Osteocyte (in vitro differentiated cells): Measurements from ENCODE around the gene STRAP. TPM values are rescaled to one million over a fixed set of nuclear protein-coding genes. Genes with fewer than 3 reads are reported as not detected.

ENCODE experiments used
- DNase-seq: peaks from one replicate; pipeline ENCODE4 v3.0.0; 2021; ENCODE audit warnings: mixed read lengths; ENCODE audit not compliant: unreplicated experiment; ENCODE audit errors: extremely low spot score
- H3K27ac Mint-ChIP-seq: one replicate; pipeline ENCODE4 v1.8.0; 2021; ENCODE audit warnings: mild to moderate bottlenecking, mixed read lengths; ENCODE audit not compliant: unreplicated experiment
- H3K27me3 Mint-ChIP-seq: one replicate; pipeline ENCODE4 v1.8.0; 2021; ENCODE audit warnings: mixed read lengths; ENCODE audit not compliant: unreplicated experiment
- H3K36me3 Mint-ChIP-seq: one replicate; pipeline ENCODE4 v1.8.0; 2021; ENCODE audit warnings: mixed read lengths; ENCODE audit not compliant: unreplicated experiment
- H3K4me1 Mint-ChIP-seq: one replicate; pipeline ENCODE4 v1.8.0; 2021; ENCODE audit warnings: mixed read lengths; ENCODE audit not compliant: unreplicated experiment
- H3K4me3 Mint-ChIP-seq: one replicate; pipeline ENCODE4 v1.8.0; 2021; ENCODE audit warnings: mild to moderate bottlenecking, moderate library complexity, mixed read lengths; ENCODE audit not compliant: unreplicated experiment
- H3K9me3 Mint-ChIP-seq: one replicate; pipeline ENCODE4 v1.8.0; 2021; ENCODE audit warnings: mixed read lengths; ENCODE audit not compliant: unreplicated experiment
- CTCF ChIP-seq: fragments of 200-600 bp; sonication (generic); IDR thresholded peaks from 2 replicates; pipeline ENCODE4 v1.5.0; 2021; ENCODE audit warnings: antibody characterized with exemption, mild to moderate bottlenecking, moderate library complexity
- total RNA-seq: library from RNA; stranded (reverse); gene quantifications from 2 replicates; pipeline ENCODE4 v1.2.1, GENCODE V29; 2021

The STRAP gene
- total RNA-seq, 1 donor from 2014 or later: 136 TPM

DNA sequence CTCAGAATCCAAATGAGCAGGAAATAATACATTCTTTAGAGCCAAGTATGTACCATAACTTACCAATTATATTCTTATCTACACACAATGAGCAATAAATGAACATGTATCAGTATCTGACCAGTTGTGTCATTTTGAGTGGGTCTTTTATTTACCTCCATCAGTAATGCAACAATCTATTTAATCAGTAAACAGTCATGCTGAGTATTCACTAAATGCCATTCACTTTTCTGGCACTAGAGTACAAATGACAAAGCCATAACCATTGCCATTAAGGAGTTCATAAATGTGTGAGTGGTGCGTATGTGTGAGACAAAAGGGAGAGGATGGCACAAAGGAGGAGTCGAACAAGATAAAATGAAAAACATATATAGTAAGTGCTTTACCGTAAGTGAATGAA is 1.5 kb upstream of the STRAP start:
- Mint-ChIP-seq H3K27me3 (no peaks in the 10 kb centered on the region), H3K4me1 (peaks cover 36% of the 10 kb centered on the region), H3K9me3 (no peaks in the 10 kb centered on the region), H3K4me3 (no peak overlapping the region), H3K27ac (peak overlapping the region; percentile 8), H3K36me3 (no peaks in the 10 kb centered on the region)
- TF ChIP-seq CTCF: no peak
- DNase-seq: no peak

GRCh38 chr12:15883536-15883935 is 1.3 kb downstream of the STRAP start:
- Mint-ChIP-seq H3K27ac (peak overlapping the region; percentile 100), H3K27me3 (no peaks in the 10 kb centered on the region), H3K4me1 (peaks cover 62% of the 10 kb centered on the region), H3K4me3 (peak overlapping the region; percentile 95), H3K36me3 (peaks cover 9% of the 10 kb centered on the region), H3K9me3 (no peaks in the 10 kb centered on the region)
- TF ChIP-seq CTCF: no peak
- DNase-seq: no peak

DNA sequence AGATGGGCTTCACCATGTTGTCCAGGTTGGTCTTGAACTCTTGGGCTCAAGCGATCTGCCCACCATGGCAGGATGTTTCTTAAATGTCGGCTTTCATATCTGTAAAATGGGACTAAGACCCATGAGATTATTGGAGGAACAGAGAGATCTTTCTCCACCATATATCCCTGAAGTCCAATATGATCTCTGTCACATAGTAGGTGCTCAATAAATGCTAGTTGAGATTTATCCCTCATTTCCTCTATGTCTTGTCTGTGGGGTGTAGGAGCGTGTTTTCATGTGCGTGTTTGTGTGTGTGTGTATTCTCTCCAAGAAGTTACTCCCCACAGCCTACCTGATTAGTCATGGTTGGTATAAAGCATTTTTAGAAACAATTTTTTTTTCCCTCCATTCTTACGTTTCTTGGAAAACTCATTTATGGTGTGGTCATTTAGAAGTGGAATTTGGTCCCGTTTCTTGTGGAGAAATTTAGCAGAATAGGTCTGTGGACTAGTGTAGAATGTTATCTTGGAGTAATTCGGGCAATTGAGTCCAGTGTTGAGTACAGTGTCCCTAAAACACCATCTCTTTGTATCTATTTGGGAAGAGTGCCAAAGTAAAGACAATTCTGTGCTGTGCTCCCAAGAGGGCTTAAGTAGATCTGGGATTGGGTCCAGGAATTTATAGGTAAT is 4.3 kb downstream of the STRAP start:
- H3K4me3 Mint-ChIP-seq: no peak overlapping the region
- H3K27ac Mint-ChIP-seq: no peak overlapping the region
- H3K4me1 Mint-ChIP-seq: peaks cover 57% of the 10 kb centered on the region
- H3K36me3 Mint-ChIP-seq: peaks cover 21% of the 10 kb centered on the region
- no peak for TF ChIP-seq CTCF
- H3K27me3 Mint-ChIP-seq: no peaks in the 10 kb centered on the region
- no peak for DNase-seq
- no peaks in the 10 kb centered on the region for H3K9me3 Mint-ChIP-seq

GRCh38 chr12:15887043-15887817 is 5.0 kb downstream of the STRAP start:
- Mint-ChIP-seq H3K9me3 (no peaks in the 10 kb centered on the region), H3K36me3 (peaks cover 25% of the 10 kb centered on the region), H3K4me3 (no peak overlapping the region), H3K4me1 (peaks cover 51% of the 10 kb centered on the region), H3K27ac (no peak overlapping the region), H3K27me3 (no peaks in the 10 kb centered on the region)
- no peak for DNase-seq
- TF ChIP-seq CTCF: no peak

- H3K27ac Mint-ChIP-seq: no peak overlapping the region
- peaks cover 7% of the 10 kb centered on the region for H3K4me1 Mint-ChIP-seq
- no peaks in the 10 kb centered on the region for H3K9me3 Mint-ChIP-seq
- H3K27me3 Mint-ChIP-seq: no peaks in the 10 kb centered on the region
- no peak for DNase-seq
- H3K4me3 Mint-ChIP-seq: no peak overlapping the region
- TF ChIP-seq CTCF: no peak
- peaks cover 40% of the 10 kb centered on the region for H3K36me3 Mint-ChIP-seq
These were observed 10.6 kb downstream of the STRAP start for GRCh38 chr12:15892645-15893259.
